ENCODE results near the gene SEC16B.

The SEC16B gene

GRCh38 chr1:177978530-177978929, 8.7 kb upstream of the SEC16B start:
- no peak for DNase-seq

GRCh38 chr1:177977141-177977540, 7.3 kb upstream of the SEC16B start:
- no peak for DNase-seq

- no peak for DNase-seq
Observed at GRCh38 chr1:177976596-177976995, 6.7 kb upstream of the SEC16B start.

- no peak for DNase-seq
Observed at GRCh38 chr1:177975588-177976495, 6.0 kb upstream of the SEC16B start.

GRCh38 chr1:177973585-177973984, 3.7 kb upstream of the SEC16B start:
- DNase-seq: no peak

- no peak for DNase-seq
Observed at GRCh38 chr1:177969109-177969508, 749 bp downstream of the SEC16B start.

GRCh38 chr1:177966199-177966598, 3.7 kb downstream of the SEC16B start:
- DNase-seq: no peak

- no peak for DNase-seq
Observed at GRCh38 chr1:177965293-177965692, 4.6 kb downstream of the SEC16B start.

GRCh38 chr1:177964336-177964735, 5.5 kb downstream of the SEC16B start:
- no peak for DNase-seq

- no peak for DNase-seq
Observed at GRCh38 chr1:177960939-177961622, 8.8 kb downstream of the SEC16B start.

GRCh38 chr1:177959811-177960515, 9.9 kb downstream of the SEC16B start:
- no peak for DNase-seq

- DNase-seq: no peak
Observed at GRCh38 chr1:177958092-177958491, 11.8 kb downstream of the SEC16B start.

GRCh38 chr1:177954076-177954475, 15.8 kb downstream of the SEC16B start:
- no peak for DNase-seq

GRCh38 chr1:177953549-177953948, 16.3 kb downstream of the SEC16B start:
- no peak for DNase-seq

- DNase-seq: no peak
Observed at GRCh38 chr1:177952691-177953090, 17.2 kb downstream of the SEC16B start.

- DNase-seq: no peak
Observed at GRCh38 chr1:177952249-177952648, 17.6 kb downstream of the SEC16B start.

GRCh38 chr1:177950506-177950905, 19.4 kb downstream of the SEC16B start:
- DNase-seq: no peak

GRCh38 chr1:177948336-177948972, 21.4 kb downstream of the SEC16B start:
- DNase-seq: no peak

GRCh38 chr1:177947623-177948022, 22.2 kb downstream of the SEC16B start:
- DNase-seq: no peak

GRCh38 chr1:177945943-177946650, 23.8 kb downstream of the SEC16B start:
- peak; percentile 64 for DNase-seq

- no peak for DNase-seq
Observed at GRCh38 chr1:177944016-177944949, 25.6 kb downstream of the SEC16B start.
